GM04504 (cell line): ENCODE results near the gene MYLK.

Source experiments
- DNase-seq: peaks from one replicate; pipeline ENCODE4 v3.0.0-alpha.2; 2012; ENCODE audit warnings: low read depth

Gene MYLK

DNA sequence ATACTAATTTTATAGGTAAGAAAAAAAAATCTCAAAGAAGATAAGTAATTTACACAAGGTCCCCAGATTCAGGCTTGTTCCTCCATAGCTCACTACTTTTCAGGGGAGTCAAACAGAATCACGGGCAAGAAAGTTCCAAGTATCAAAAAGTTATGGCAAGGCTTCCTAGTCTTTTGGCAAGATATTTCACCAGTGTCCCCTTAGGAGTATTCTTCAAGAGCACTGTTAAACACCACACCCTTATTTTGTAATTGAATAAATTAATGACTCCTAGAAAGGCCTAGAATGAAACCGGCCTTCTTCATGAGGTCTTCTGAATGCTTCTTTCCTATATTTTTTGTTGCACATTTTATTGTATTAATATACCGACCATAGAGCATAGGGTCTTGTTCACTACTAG lies 109.7 kb downstream of the MYLK start:
- DNase-seq: no peak

DNA sequence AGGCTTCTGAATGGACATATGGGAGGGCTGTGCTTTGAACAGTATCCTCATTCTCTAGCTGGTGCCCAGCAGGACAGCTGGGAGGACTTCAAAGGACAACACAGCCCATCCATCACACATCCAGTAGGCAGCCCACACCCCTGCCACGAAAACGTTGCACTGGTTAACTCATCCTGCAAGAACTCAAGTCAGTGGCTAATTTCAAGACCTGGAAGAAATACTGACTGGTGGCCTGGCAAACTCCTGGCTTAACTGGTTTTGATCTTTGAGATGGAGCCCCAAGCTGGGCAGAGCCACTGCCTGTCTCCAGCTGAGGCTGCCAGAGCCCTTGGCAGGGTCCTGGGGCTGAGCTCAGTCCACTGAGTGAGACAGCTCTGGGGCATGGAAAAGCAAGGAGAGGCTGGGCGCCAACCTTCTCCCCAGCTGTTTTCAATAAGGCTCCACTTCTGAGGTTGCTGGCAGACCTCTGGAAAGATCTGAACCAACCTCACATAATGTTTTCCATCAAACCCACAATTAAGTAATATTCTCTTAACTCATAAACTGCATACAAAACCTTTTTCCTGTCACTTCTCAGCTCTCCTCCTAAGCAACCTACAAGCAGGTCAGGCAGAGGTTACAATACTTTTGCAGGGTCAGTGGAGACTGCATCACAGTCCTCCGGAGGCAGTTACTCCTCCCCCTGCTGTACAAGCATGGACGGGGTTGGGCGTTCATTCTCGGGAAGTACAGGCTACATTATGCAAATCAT lies 110.3 kb downstream of the MYLK start:
- DNase-seq: peak; percentile 95

DNA sequence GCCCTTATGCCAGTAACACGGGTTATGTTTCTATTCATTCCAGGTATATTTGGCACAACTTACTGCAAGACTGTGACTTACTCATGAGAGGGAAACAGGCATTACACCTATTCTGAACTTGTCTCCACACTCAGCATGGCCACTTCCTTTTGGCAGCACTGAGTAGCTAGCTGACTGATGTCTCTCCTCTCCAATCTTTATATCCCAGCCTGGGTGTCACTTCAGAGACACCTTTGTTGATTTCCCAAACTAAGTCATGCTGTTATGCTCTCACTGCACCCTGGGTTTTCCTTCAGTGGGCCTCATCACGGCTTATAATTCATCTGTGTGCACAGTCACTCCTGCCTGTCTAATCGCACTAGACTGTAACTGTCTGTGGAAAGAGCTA lies 114.8 kb downstream of the MYLK start:
- no peak for DNase-seq

DNA sequence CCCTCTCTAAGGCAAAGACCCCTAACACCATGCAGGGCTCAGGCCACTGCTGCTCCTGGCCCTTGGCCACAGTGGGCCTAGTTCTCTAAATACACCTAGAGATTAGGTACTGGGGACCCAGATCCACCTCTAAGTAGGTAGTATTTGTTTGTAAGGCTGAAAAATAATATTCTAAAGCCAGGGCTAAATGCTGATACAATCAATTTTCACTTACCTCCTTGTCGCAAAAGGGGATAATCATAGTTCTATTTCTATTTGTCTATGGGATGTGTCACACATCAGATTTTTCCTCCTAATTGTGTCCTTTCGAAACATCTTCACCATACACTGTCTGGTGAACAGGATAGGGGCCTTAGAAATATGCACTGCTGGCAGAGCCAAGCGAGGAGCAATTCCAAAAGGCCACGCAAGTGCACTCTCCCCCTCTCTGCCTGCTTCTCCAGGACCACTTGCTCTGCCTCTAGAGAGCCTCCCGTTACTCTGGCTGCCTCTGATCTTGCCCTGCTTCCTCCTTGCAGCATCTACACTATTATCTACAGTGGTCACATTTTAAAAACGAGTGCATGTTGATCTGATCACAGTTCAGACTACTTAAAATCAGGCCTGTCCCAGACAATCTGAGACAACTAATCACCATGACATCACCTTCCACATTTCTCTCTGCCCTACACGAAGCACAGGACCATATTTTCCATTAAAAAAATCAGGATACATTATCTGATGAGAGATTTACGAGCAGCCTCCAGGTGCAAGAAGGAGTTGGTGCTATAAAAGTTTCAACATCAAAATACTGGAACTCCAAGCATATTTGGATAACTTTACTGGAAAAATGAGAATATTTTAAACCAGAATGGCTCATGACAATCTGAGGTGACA lies 115.4 kb downstream of the MYLK start:
- DNase-seq: no peak

GRCh38 chr3:123767564-123768292 lies 116.4 kb downstream of the MYLK start:
- DNase-seq: no peak

GRCh38 chr3:123767009-123767372 lies 117.1 kb downstream of the MYLK start:
- no peak for DNase-seq

DNA sequence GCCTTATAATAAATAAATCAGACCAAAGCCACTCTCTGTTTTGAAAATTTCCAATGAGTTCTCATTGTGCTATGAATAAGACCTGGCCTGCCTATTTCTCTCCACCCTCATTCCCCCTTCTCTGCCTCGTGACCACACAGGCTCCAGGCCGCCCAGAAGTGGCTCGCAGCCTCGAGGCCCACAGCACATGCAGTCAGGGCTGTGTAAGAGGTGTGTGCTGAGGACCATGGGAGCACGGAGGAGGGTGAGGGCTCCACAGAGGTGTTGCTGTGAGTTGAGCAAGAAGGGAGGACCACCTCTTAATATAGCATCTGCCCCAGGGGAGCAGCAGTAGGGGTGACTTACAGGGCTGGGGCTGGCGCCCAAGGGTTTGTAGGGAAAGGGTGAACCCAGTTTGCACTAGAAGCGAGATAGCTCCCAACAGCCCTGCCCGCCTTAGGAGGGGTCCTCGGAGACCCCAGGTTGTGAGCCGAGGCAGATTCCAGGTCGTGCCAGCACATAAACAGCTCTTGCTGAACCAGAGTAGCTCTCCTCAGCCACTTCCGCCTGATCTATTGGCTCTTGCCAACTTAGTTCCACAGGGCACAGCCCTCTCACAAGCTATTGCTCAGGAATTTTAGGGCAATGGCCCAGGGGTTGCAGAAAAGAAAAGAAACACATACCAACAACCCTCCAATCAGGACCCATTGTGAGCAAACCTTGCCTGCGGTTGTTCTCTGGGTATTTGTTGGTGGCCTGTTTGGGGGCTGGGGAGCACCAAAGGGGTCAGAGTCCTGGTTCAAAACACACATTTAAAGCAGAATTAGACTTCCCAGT lies 117.7 kb downstream of the MYLK start:
- no peak for DNase-seq

- no peak for DNase-seq
These were observed 118.5 kb downstream of the MYLK start for GRCh38 chr3:123765475-123766128.

DNA sequence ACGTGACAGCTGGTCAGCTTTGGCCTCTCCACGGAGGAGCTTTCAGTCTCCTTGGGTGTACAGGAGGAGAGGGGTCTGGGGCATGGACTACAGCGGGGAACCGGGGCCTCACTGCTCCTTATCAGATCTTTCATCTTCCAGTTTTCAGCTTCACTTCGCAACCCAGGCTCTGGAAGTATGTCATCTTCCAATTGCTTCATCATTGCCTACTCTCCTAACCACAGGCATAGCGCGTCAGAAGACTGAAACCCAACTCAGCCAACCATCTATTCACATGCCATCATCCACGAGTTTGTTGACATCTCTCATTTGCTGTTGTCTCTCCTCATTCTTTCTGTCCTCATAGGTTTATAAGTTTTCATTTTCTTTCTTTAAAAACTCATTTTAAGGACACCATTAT lies 119.5 kb downstream of the MYLK start:
- DNase-seq: no peak

- no peak for DNase-seq
These were observed 121.3 kb downstream of the MYLK start for GRCh38 chr3:123762805-123763204.

DNA sequence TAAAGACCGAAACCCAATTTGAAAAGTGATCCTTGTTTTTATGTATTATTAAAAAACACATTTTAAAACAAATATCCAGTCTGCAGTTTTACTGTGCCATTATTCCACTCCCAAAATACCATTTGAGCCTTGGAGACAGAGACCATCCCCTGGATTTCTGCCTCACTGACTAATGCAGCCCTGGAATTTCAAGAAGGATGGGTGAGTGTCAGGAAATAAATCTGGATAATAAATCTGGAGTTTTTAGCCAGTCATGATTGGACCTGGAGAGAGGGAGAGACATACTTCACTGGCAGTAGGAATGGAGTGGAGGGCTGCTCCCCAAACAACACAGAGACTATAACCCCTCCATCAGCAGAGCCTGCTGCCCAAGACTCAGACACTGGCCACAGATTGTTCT lies 123.3 kb downstream of the MYLK start:
- no peak for DNase-seq

DNA sequence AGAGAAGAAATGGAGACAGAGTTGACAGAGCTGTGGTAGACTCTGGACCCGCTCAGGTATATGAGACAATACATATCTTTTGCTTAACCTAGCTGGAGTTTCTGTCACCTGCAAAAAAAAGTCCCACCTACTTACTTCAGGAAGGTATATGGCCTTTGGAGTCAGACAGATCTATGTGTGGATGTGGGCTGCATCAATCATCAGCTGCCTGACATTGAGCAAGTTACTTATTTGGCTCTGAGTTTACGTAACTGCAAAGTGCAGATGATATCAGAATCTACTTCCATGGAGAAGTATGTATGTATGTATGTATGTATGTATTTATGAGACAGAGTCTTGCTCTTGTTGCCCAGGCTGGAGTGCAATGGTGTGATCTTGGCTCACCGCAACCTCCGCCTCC lies 124.3 kb downstream of the MYLK start:
- DNase-seq: no peak

DNA sequence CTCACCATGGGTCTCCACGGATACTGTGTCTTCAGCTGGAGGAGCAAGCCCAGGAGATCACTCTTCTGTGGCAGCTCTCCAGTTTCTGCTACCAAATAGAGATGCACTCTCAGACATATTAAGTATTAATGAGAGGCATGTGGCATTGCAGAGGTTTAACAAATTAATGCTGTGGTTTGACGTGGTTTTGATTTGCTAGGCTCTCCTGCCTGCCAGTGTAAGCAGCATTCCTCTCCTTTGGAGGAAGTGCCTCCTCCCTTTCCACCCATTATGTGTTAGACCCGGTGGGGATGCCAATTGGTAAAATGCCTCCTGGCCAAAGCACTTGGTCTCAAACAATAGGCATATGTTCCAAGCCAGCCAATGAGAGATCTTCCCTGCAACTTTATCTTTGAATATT lies 124.8 kb downstream of the MYLK start:
- peak; percentile 40 for DNase-seq

GRCh38 chr3:123758081-123758564 lies 126.0 kb downstream of the MYLK start:
- DNase-seq: peak; percentile 87

GRCh38 chr3:123757281-123757940 lies 126.7 kb downstream of the MYLK start:
- DNase-seq: no peak

- no peak for DNase-seq
These were observed 128.6 kb downstream of the MYLK start for GRCh38 chr3:123755501-123755900.

GRCh38 chr3:123755085-123755484 lies 129.0 kb downstream of the MYLK start:
- no peak for DNase-seq

- DNase-seq: no peak
These were observed 130.8 kb downstream of the MYLK start for GRCh38 chr3:123753286-123753685.

- DNase-seq: no peak
These were observed 131.9 kb downstream of the MYLK start for GRCh38 chr3:123752228-123752627.

- peak; percentile 71 for DNase-seq
These were observed 132.7 kb downstream of the MYLK start for GRCh38 chr3:123751433-123751832.
